ENCODE data around the gene CIB4. TPM values are rescaled to one million over a fixed set of nuclear protein-coding genes. Genes with fewer than 3 reads are reported as not detected.
A peak's percentile ranks its signal among the peaks of the same experiment; 100 is the strongest.

CIB4 gene
- total and polyA plus RNA-seq, 4 donors: 1.3 TPM; not detected in 3

DNA sequence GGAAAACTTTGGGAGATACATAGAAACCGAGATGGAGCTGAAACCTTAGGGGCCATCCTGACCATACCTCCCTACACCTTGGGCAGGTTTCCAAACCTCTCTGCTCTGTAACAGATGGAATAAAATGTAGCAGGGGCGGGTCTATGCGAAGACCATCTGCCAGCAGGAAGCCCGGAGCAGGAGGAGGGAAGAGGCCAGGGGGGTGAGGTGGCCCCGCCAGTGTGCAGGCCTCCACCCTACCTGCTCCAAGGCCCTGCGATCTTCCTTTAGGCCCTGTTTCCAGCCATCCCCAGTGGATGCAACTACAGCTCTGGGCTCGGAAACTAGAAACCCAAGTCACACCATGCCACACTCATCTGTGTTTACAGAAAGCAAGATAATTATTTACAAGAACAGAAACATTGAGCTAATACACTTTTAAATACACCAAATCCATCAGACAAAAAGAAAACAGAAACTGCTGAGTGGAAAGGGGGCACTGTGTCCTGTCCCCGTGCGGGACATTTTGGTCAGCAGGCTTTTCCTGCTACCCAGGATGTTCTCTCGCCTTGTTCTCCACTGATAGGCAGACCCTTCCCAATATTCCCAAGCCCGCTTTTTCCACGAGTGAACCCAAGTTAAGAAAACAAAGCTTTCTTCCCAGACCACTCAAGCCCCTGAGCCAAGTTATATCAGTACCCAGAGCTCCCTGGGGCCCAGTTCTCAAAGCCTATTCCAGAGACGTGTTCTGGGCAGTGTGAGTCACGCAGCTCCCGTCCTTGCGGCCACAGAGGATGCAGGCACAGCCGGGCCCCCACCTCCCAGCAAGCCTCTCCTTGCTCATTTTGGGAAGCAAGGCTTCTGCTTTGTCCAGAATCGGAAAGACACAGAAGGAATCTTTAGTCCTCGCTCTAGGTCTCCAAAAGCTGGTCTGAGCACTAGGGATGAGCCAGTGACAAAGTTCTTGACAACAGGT lies 17.3 kb downstream of the CIB4 start:
- WGBS, 2 donors: 63 to 76% methylated on average over 19 of the region's 19 CpGs
- TF ChIP-seq, protein P1, sequence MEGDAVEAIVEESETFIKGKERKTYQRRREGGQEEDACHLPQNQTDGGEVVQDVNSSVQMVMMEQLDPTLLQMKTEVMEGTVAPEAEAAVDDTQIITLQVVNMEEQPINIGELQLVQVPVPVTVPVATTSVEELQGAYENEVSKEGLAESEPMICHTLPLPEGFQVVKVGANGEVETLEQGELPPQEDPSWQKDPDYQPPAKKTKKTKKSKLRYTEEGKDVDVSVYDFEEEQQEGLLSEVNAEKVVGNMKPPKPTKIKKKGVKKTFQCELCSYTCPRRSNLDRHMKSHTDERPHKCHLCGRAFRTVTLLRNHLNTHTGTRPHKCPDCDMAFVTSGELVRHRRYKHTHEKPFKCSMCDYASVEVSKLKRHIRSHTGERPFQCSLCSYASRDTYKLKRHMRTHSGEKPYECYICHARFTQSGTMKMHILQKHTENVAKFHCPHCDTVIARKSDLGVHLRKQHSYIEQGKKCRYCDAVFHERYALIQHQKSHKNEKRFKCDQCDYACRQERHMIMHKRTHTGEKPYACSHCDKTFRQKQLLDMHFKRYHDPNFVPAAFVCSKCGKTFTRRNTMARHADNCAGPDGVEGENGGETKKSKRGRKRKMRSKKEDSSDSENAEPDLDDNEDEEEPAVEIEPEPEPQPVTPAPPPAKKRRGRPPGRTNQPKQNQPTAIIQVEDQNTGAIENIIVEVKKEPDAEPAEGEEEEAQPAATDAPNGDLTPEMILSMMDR (IDR thresholded peaks at IDR 0.05; ENCODE audit: control extremely low read depth, extremely low read depth): no peak
- ATAC-seq (ENCODE audit: insufficient read depth, low FRiP score): no peak
- H3K9ac ChIP-seq (ENCODE audit: insufficient read depth in 1 of 2, low read length in 2 of 2): peak overlapping the region in 1 of 2 donors; percentile 40
- peaks cover 0 to 2% (median 0%) of the 10 kb centered on the region in 4 donors for H3K9me3 ChIP-seq (ENCODE audit: control insufficient read depth in 4 of 4, insufficient read depth in 3 of 4, low read length in 3 of 4)
- H3K36me3 ChIP-seq (ENCODE audit: control insufficient read depth in 4 of 4, insufficient read depth in 4 of 4, low read length in 4 of 4): no peaks in the 10 kb centered on the region
- H3K27ac ChIP-seq (ENCODE audit: low read depth in 1 of 2, low read length in 1 of 2): peak overlapping the region in 1 of 2 donors; percentile 61
- H3K27me3 ChIP-seq (ENCODE audit: control insufficient read depth in 3 of 3, insufficient read depth in 3 of 3, low read length in 2 of 3): peaks cover 0 to 8% (median 0%) of the 10 kb centered on the region in 3 donors
- H3K4me3 ChIP-seq: no peak overlapping the region
- peaks cover 0 to 20% (median 9%) of the 10 kb centered on the region in 5 donors for H3K4me1 ChIP-seq (ENCODE audit: control insufficient read depth in 5 of 5, insufficient read depth in 5 of 5, low read length in 5 of 5)
- peak; percentile 67 to 92 (median 91) for DNase-seq

DNA sequence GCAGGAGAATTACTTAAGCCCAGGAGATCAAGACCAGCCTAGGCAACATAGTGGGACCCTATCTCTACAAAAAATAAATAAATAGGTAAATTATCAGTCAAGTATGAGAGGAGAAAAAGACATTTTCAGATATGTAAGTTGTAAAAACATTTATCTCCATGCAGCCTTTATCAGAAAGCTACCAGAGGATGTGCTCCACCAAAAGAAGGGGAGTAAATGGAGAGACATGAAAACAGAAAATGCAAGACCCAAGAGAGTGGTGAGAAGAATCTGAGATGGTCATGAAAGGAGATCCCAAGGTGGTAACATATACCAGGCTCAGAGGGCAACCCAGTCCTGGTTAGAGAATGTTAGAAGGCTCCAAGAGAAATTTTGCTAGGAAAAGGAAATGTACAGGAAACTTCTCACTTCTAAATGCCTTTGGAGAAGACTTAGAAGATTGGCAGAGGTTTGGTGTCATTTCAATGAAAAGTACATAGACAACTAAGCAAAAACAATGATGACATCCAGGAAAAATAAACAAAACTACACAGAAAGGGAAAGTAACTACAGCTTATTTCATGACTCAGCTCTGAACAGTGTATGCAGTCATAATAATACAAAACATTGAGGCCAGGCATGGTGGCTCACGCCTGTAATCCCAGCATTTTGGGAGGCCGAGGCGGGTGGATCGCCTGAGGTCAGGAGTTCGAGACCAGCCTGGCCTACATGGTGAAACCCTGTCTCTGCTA lies 19.5 kb downstream of the CIB4 start:
- Histone ChIP-seq H3K4me3 (no peak overlapping the region), H3K9me3 (ENCODE audit: control insufficient read depth in 4 of 4, insufficient read depth in 3 of 4, low read length in 3 of 4) (peaks cover 0 to 2% (median 0%) of the 10 kb centered on the region in 4 donors), H3K4me1 (ENCODE audit: control insufficient read depth in 5 of 5, insufficient read depth in 5 of 5, low read length in 5 of 5) (peaks cover 0 to 27% (median 20%) of the 10 kb centered on the region in 5 donors), H3K9ac (ENCODE audit: insufficient read depth in 1 of 2, low read length in 2 of 2) (no peak overlapping the region), H3K27me3 (ENCODE audit: control insufficient read depth in 3 of 3, insufficient read depth in 3 of 3, low read length in 2 of 3) (peaks cover 0 to 8% (median 0%) of the 10 kb centered on the region in 3 donors), H3K36me3 (ENCODE audit: control insufficient read depth in 4 of 4, insufficient read depth in 4 of 4, low read length in 4 of 4) (no peaks in the 10 kb centered on the region), H3K27ac (ENCODE audit: low read depth in 1 of 2, low read length in 1 of 2) (no peak overlapping the region)
- no peak for ATAC-seq (ENCODE audit: insufficient read depth, low FRiP score)
- TF ChIP-seq, protein P1 (IDR thresholded peaks at IDR 0.05; ENCODE audit: control extremely low read depth, extremely low read depth): no peak
- DNase-seq: peak in 1 of 3 donors; percentile 10
- WGBS, 2 donors: 95 to 98% methylated on average over 5 of the region's 5 CpGs

DNA sequence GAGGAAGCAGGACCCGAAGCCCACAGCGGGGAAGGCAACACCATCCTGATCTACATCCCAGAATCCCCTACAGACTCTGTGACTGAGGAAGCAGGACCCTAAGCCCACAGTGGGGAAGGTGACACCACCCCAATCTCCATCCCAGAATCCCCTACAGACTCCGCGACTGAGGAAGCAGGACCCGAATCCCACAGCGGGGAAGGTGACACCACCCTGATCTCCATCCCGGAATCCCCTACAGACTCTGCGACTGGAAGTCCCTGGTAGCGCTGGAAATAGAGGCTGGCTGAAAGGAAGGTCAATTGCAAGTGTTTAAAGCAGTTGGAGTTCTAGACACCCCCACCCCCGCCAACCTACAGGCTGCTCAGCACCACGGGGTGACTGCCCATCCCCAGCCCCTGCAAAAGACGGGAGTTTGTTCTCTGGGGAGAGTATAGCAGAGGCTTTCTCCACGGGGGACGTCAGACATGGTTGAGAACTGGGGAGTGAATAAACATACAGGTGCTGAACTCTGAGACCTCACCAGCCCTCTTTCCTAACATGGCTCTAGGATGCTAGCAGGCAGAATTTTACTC lies 21.0 kb downstream of the CIB4 start:
- no peaks in the 10 kb centered on the region for H3K36me3 ChIP-seq (ENCODE audit: control insufficient read depth in 4 of 4, insufficient read depth in 4 of 4, low read length in 4 of 4)
- peaks cover 0 to 42% (median 35%) of the 10 kb centered on the region in 5 donors for H3K4me1 ChIP-seq (ENCODE audit: control insufficient read depth in 5 of 5, insufficient read depth in 5 of 5, low read length in 5 of 5)
- no peak overlapping the region for H3K27ac ChIP-seq (ENCODE audit: low read depth in 1 of 2, low read length in 1 of 2)
- no peak overlapping the region for H3K9ac ChIP-seq (ENCODE audit: insufficient read depth in 1 of 2, low read length in 2 of 2)
- H3K27me3 ChIP-seq (ENCODE audit: control insufficient read depth in 3 of 3, insufficient read depth in 3 of 3, low read length in 2 of 3): peaks cover 0 to 8% (median 0%) of the 10 kb centered on the region in 3 donors
- TF ChIP-seq, protein P1 (IDR thresholded peaks at IDR 0.05; ENCODE audit: control extremely low read depth, extremely low read depth): no peak
- no peak for ATAC-seq (ENCODE audit: insufficient read depth, low FRiP score)
- DNase-seq: no peak
- H3K4me3 ChIP-seq: no peak overlapping the region
- 70 to 71% methylated on average over 14 of the region's 14 CpGs for WGBS, 2 donors
- peaks cover 0 to 2% (median 0%) of the 10 kb centered on the region in 4 donors for H3K9me3 ChIP-seq (ENCODE audit: control insufficient read depth in 4 of 4, insufficient read depth in 3 of 4, low read length in 3 of 4)
